ENCODE results near the gene SULT1A2. TPM values are rescaled to one million over a fixed set of nuclear protein-coding genes. Genes with fewer than 3 reads are reported as not detected.
"Not testable (repeated sequence)": the region's sequence is repeated elsewhere in the genome, so short reads cannot be mapped to it uniquely, and the experiment has no call there.

The SULT1A2 gene
- total RNA-seq, 1 donor from 2014 or later: not detected

- Mint-ChIP-seq H3K36me3 (ENCODE audit: low read depth) (no peaks in the 10 kb centered on the region), H3K9me3 (no peaks in the 10 kb centered on the region), H3K27ac (ENCODE audit: unreplicated experiment) (peak overlapping the region; percentile 51), H3K4me1 (no peaks in the 10 kb centered on the region), H3K27me3 (ENCODE audit: low read depth) (no peaks in the 10 kb centered on the region), H3K4me3 (no peak overlapping the region)
- no peak for TF ChIP-seq CTCF (conservative IDR thresholded peaks at IDR 0.05)
- DNase-seq (ENCODE audit: low read depth, low spot score): no peak
These were observed 13.8 kb upstream of the SULT1A2 start for GRCh38 chr16:28610595-28611191.

- TF ChIP-seq CTCF (conservative IDR thresholded peaks at IDR 0.05): no peak
- no peaks in the 10 kb centered on the region for H3K36me3 Mint-ChIP-seq (ENCODE audit: low read depth)
- no peak within 1 kb of the TSS for H3K27ac Mint-ChIP-seq (ENCODE audit: unreplicated experiment)
- H3K27me3 Mint-ChIP-seq (ENCODE audit: low read depth): no peaks in the 10 kb centered on the region
- H3K4me1 Mint-ChIP-seq: no peaks in the 10 kb centered on the region
- DNase-seq (ENCODE audit: low read depth, low spot score): no peak
- H3K4me3 Mint-ChIP-seq: no peak within 1 kb of the TSS
- H3K9me3 Mint-ChIP-seq: no peaks in the 10 kb centered on the region
These were observed 13.1 kb upstream of the SULT1A2 start, which contains the start of gene SULT1A1 for GRCh38 chr16:28609631-28610594. Gene SULT1A1 (minus strand): TSS chr16:28610044. CDS start chr16:28608855, 1,189 bp downstream.

- not testable (repeated sequence) for H3K4me3 Mint-ChIP-seq, H3K9me3 Mint-ChIP-seq
These were observed 12.2 kb upstream of the SULT1A2 start for GRCh38 chr16:28608867-28609596.

GRCh38 chr16:28608496-28608808, 11.6 kb upstream of the SULT1A2 start:
- H3K9me3 Mint-ChIP-seq; H3K4me1 Mint-ChIP-seq; H3K4me3 Mint-ChIP-seq; H3K36me3 Mint-ChIP-seq (ENCODE audit: low read depth); H3K27ac Mint-ChIP-seq (ENCODE audit: unreplicated experiment); H3K27me3 Mint-ChIP-seq (ENCODE audit: low read depth); DNase-seq (ENCODE audit: low read depth, low spot score): not testable (repeated sequence)

More at GRCh38 chr16:28608867-28609596, 12.2 kb upstream of the SULT1A2 start:
- not testable (repeated sequence) for DNase-seq (ENCODE audit: low read depth, low spot score); H3K27me3 Mint-ChIP-seq (ENCODE audit: low read depth); H3K4me1 Mint-ChIP-seq; H3K36me3 Mint-ChIP-seq (ENCODE audit: low read depth); H3K27ac Mint-ChIP-seq (ENCODE audit: unreplicated experiment)

- not testable (repeated sequence) for H3K36me3 Mint-ChIP-seq (ENCODE audit: low read depth); H3K4me1 Mint-ChIP-seq; H3K27me3 Mint-ChIP-seq (ENCODE audit: low read depth); H3K27ac Mint-ChIP-seq (ENCODE audit: unreplicated experiment); H3K9me3 Mint-ChIP-seq; DNase-seq (ENCODE audit: low read depth, low spot score); H3K4me3 Mint-ChIP-seq
These were observed 11.0 kb upstream of the SULT1A2 start for GRCh38 chr16:28607681-28608495.

- Mint-ChIP-seq H3K27ac (ENCODE audit: unreplicated experiment) (no peak overlapping the region), H3K27me3 (ENCODE audit: low read depth) (no peaks in the 10 kb centered on the region), H3K4me3 (no peak overlapping the region), H3K9me3 (no peaks in the 10 kb centered on the region), H3K36me3 (ENCODE audit: low read depth) (no peaks in the 10 kb centered on the region), H3K4me1 (no peaks in the 10 kb centered on the region)
- DNase-seq (ENCODE audit: low read depth, low spot score): no peak
- no peak for TF ChIP-seq CTCF (conservative IDR thresholded peaks at IDR 0.05)
These were observed 10.3 kb upstream of the SULT1A2 start for GRCh38 chr16:28607116-28607623.

All from neural crest cell (in vitro differentiated cells).